ENCODE results near the gene SOX9.

The SOX9 gene

GRCh38 chr17:72120642-72121163, at the start of gene SOX9:
Gene SOX9, plus strand, starts transcription at chr17:72121020. Its CDS starts 372 bp downstream, at chr17:72121392.
- DNase-seq (ENCODE audit: low read depth in 2 of 2), result no peak

GRCh38 chr17:72071330-72071729, 49.5 kb upstream of the SOX9 start:
- DNase-seq (ENCODE audit: low read depth in 2 of 2), result no peak

- no peak for DNase-seq (ENCODE audit: low read depth in 2 of 2)
These were observed 44.7 kb upstream of the SOX9 start for GRCh38 chr17:72075995-72076677.

GRCh38 chr17:72076678-72077030, 44.2 kb upstream of the SOX9 start:
- no peak for DNase-seq (ENCODE audit: low read depth in 2 of 2)

GRCh38 chr17:72077326-72077960, 43.4 kb upstream of the SOX9 start:
- no peak for DNase-seq (ENCODE audit: low read depth in 2 of 2)

GRCh38 chr17:72079700-72080099, 41.1 kb upstream of the SOX9 start:
- DNase-seq (ENCODE audit: low read depth in 2 of 2), result no peak

GRCh38 chr17:72087876-72088275, 32.9 kb upstream of the SOX9 start:
- no peak for DNase-seq (ENCODE audit: low read depth in 2 of 2)

- no peak for DNase-seq (ENCODE audit: low read depth in 2 of 2)
These were observed 31.3 kb upstream of the SOX9 start for GRCh38 chr17:72089453-72089987.

- no peak for DNase-seq (ENCODE audit: low read depth in 2 of 2)
These were observed 30.7 kb upstream of the SOX9 start for GRCh38 chr17:72090108-72090507.

GRCh38 chr17:72092710-72093322, 28.0 kb upstream of the SOX9 start:
- DNase-seq (ENCODE audit: low read depth in 2 of 2), result no peak

- no peak for DNase-seq (ENCODE audit: low read depth in 2 of 2)
These were observed 27.1 kb upstream of the SOX9 start for GRCh38 chr17:72093707-72094106.

- no peak for DNase-seq (ENCODE audit: low read depth in 2 of 2)
These were observed 25.5 kb upstream of the SOX9 start for GRCh38 chr17:72095316-72095715.

GRCh38 chr17:72097144-72097543, 23.7 kb upstream of the SOX9 start:
- DNase-seq (ENCODE audit: low read depth in 2 of 2), result no peak

GRCh38 chr17:72099919-72100318, 20.9 kb upstream of the SOX9 start:
- DNase-seq (ENCODE audit: low read depth in 2 of 2), result no peak

GRCh38 chr17:72100470-72100869, 20.4 kb upstream of the SOX9 start:
- no peak for DNase-seq (ENCODE audit: low read depth in 2 of 2)

- no peak for DNase-seq (ENCODE audit: low read depth in 2 of 2)
These were observed 19.3 kb upstream of the SOX9 start for GRCh38 chr17:72101526-72101925.

GRCh38 chr17:72102366-72102765, 18.5 kb upstream of the SOX9 start:
- DNase-seq (ENCODE audit: low read depth in 2 of 2), result no peak

GRCh38 chr17:72104164-72104862, 16.5 kb upstream of the SOX9 start:
- no peak for DNase-seq (ENCODE audit: low read depth in 2 of 2)

GRCh38 chr17:72104863-72105234, 16.0 kb upstream of the SOX9 start:
- no peak for DNase-seq (ENCODE audit: low read depth in 2 of 2)

- DNase-seq (ENCODE audit: low read depth in 2 of 2), result no peak
These were observed 13.7 kb upstream of the SOX9 start for GRCh38 chr17:72107100-72107499.

GRCh38 chr17:72110231-72110941, 10.4 kb upstream of the SOX9 start:
- DNase-seq (ENCODE audit: low read depth in 2 of 2), result no peak

GRCh38 chr17:72110942-72111318, 9.9 kb upstream of the SOX9 start:
- DNase-seq (ENCODE audit: low read depth in 2 of 2), result no peak
